Measurements from ENCODE around the gene DLX6.

Gene DLX6

GRCh38 chr7:97011104-97011503 lies 5.8 kb downstream of the DLX6 start:
- Histone ChIP-seq H3K27ac (no peak overlapping the region), H3K36me3 (peaks cover 32% of the 10 kb centered on the region), H3K27me3 (ENCODE audit: insufficient read depth, low read depth, severe bottlenecking) (no peaks in the 10 kb centered on the region), H3K4me3 (ENCODE audit: low read depth, low read length) (no peak overlapping the region), H3K9me3 (ENCODE audit: severe bottlenecking) (no peaks in the 10 kb centered on the region)
- no peak for TF ChIP-seq CTCF (IDR thresholded peaks at IDR 0.05; ENCODE audit: low read depth, low read length)
- DNase-seq, result no peak

GRCh38 chr7:97011536-97012364 lies 6.4 kb downstream of the DLX6 start:
- H3K4me3 ChIP-seq (ENCODE audit: low read depth, low read length), result no peak overlapping the region
- no peak for TF ChIP-seq CTCF (IDR thresholded peaks at IDR 0.05; ENCODE audit: low read depth, low read length)
- no peaks in the 10 kb centered on the region for H3K9me3 ChIP-seq (ENCODE audit: severe bottlenecking)
- peaks cover 32% of the 10 kb centered on the region for H3K36me3 ChIP-seq
- H3K27me3 ChIP-seq (ENCODE audit: insufficient read depth, low read depth, severe bottlenecking), result no peaks in the 10 kb centered on the region
- no peak overlapping the region for H3K27ac ChIP-seq
- no peak for DNase-seq

GRCh38 chr7:97012365-97013133 lies 7.2 kb downstream of the DLX6 start:
- Histone ChIP-seq H3K36me3 (peaks cover 32% of the 10 kb centered on the region), H3K27ac (no peak overlapping the region), H3K4me3 (ENCODE audit: low read depth, low read length) (no peak overlapping the region), H3K27me3 (ENCODE audit: insufficient read depth, low read depth, severe bottlenecking) (no peaks in the 10 kb centered on the region), H3K9me3 (ENCODE audit: severe bottlenecking) (no peaks in the 10 kb centered on the region)
- DNase-seq, result no peak
- no peak for TF ChIP-seq CTCF (IDR thresholded peaks at IDR 0.05; ENCODE audit: low read depth, low read length)

GRCh38 chr7:97013134-97013844 lies 7.9 kb downstream of the DLX6 start:
- Histone ChIP-seq H3K4me3 (ENCODE audit: low read depth, low read length) (no peak overlapping the region), H3K36me3 (peaks cover 25% of the 10 kb centered on the region), H3K27me3 (ENCODE audit: insufficient read depth, low read depth, severe bottlenecking) (no peaks in the 10 kb centered on the region), H3K9me3 (ENCODE audit: severe bottlenecking) (no peaks in the 10 kb centered on the region), H3K27ac (no peak overlapping the region)
- TF ChIP-seq CTCF (IDR thresholded peaks at IDR 0.05; ENCODE audit: low read depth, low read length), result no peak
- no peak for DNase-seq

- Histone ChIP-seq H3K36me3 (peaks cover 20% of the 10 kb centered on the region), H3K9me3 (ENCODE audit: severe bottlenecking) (no peaks in the 10 kb centered on the region), H3K27me3 (ENCODE audit: insufficient read depth, low read depth, severe bottlenecking) (no peaks in the 10 kb centered on the region), H3K27ac (no peak overlapping the region), H3K4me3 (ENCODE audit: low read depth, low read length) (no peak overlapping the region)
- no peak for DNase-seq
- no peak for TF ChIP-seq CTCF (IDR thresholded peaks at IDR 0.05; ENCODE audit: low read depth, low read length)
These were observed 8.4 kb downstream of the DLX6 start for GRCh38 chr7:97013845-97014134.

Measured in WERI-Rb-1 (cell line).